AG04450 (cell line): ENCODE results near the gene NEO1. TPM values are rescaled to one million over a fixed set of nuclear protein-coding genes. Genes with fewer than 3 reads are reported as not detected.

Source experiments
- CTCF ChIA-PET: fragments of 300-600, 350-600 bp; formaldehyde crosslinking; extraction: SDS; loops from one replicate; lab custom pipeline; 2022; ENCODE audit warnings: antibody characterized with exemption, inconsistent platforms; lab: Charles Lee
- POLR2A ChIA-PET: fragments of 350-600 bp; formaldehyde crosslinking; extraction: SDS; loops from one replicate; lab custom pipeline; 2021; ENCODE audit warnings: antibody characterized with exemption, inconsistent platforms; lab: Yijun Ruan, JAX
- DNase-seq: peaks from one replicate; pipeline ENCODE4 v3.0.0-alpha.2; 2011; ENCODE audit warnings: low read depth, low spot score
- H3K27ac ChIP-seq: one replicate; pipeline ENCODE4 v1.5.1; 2012; ENCODE audit warnings: low read depth, low read length, control low read depth
- H3K27me3 ChIP-seq: one replicate; pipeline ENCODE4 v1.6.0; 2012; ENCODE audit warnings: low read length; ENCODE audit not compliant: control insufficient read depth, insufficient read depth
- H3K4me3 ChIP-seq: 2 replicates; pipeline ENCODE4 v1.5.1; 2011; ENCODE audit warnings: mild to moderate bottlenecking, low read depth, low read length, control low read depth
- H3K9me3 ChIP-seq: 2 replicates; pipeline ENCODE4 v1.5.1; 2012; ENCODE audit warnings: low read length; ENCODE audit not compliant: control insufficient read depth, insufficient read depth
- polyA plus RNA-seq: library from polyadenylated mRNA; depleted of rRNA; stranded (reverse); fragments of >200 nt; gene quantifications from 2 replicates; pipeline ENCODE4 v1.2.3, GENCODE V29; 2011
- TF ChIP-seq, protein P1 (sequence below): IDR thresholded peaks from 2 replicates; pipeline ENCODE4 v1.5.1; 2011; ENCODE audit warnings: low read depth, low read length, control low read depth, inconsistent platforms

NEO1 gene
- polyA plus RNA-seq, 1 experiment, result 3.5 TPM

DNA sequence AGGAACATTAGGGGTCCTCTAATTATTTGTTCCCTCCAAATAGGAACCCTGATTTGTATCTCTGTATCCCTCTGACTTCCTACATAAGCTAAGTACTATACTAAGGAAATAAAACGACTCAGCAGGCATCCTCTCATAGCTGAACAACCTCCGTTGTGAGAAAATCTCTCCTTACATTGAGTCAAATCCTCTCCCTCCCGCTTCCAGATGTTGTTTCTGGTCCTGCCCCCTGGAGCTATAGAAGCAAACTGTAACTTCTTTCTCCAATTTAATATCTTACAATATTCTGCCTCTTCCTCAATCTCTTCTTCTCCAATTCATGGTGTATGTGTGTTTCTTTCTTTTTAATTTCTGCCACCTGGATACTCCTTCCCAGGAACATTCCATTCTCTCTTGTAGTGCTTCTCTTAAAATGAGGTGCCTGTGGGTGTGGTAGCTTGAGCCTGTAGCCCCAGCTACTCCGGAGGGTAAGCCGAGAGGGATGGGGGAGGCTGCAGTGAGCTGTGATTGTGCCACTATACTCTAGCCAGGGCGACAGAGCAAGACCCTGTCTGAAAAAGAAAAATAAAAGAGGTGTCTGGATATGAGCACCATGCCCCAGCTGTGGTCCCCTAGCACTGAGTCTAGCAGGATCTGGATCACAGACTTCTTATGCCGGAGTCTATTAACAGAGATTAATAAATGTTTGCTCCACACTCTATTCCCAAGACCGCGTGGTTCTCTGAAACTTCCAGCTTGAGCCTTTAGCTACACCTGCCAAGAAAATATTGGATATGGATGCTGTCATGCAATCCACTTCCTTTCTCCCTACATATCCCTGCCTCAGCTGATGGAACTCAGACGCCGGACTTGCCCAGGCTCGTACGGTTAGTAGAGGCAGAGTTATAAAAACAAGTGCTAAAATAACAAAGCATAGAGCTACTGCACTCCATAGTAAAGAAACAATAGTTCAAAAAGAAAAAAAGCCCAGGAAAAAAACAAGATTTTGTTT is 42.9 kb upstream of the NEO1 start:
- H3K27me3 ChIP-seq, result no peaks in the 10 kb centered on the region
- no peak overlapping the region for H3K27ac ChIP-seq
- TF ChIP-seq, protein P1, sequence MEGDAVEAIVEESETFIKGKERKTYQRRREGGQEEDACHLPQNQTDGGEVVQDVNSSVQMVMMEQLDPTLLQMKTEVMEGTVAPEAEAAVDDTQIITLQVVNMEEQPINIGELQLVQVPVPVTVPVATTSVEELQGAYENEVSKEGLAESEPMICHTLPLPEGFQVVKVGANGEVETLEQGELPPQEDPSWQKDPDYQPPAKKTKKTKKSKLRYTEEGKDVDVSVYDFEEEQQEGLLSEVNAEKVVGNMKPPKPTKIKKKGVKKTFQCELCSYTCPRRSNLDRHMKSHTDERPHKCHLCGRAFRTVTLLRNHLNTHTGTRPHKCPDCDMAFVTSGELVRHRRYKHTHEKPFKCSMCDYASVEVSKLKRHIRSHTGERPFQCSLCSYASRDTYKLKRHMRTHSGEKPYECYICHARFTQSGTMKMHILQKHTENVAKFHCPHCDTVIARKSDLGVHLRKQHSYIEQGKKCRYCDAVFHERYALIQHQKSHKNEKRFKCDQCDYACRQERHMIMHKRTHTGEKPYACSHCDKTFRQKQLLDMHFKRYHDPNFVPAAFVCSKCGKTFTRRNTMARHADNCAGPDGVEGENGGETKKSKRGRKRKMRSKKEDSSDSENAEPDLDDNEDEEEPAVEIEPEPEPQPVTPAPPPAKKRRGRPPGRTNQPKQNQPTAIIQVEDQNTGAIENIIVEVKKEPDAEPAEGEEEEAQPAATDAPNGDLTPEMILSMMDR, result no peak
- H3K4me3 ChIP-seq, result no peak overlapping the region
- POLR2A ChIA-PET, result no interaction called here
- CTCF ChIA-PET, result no interaction called here
- DNase-seq, result no peak
- H3K9me3 ChIP-seq, result no peaks in the 10 kb centered on the region

DNA sequence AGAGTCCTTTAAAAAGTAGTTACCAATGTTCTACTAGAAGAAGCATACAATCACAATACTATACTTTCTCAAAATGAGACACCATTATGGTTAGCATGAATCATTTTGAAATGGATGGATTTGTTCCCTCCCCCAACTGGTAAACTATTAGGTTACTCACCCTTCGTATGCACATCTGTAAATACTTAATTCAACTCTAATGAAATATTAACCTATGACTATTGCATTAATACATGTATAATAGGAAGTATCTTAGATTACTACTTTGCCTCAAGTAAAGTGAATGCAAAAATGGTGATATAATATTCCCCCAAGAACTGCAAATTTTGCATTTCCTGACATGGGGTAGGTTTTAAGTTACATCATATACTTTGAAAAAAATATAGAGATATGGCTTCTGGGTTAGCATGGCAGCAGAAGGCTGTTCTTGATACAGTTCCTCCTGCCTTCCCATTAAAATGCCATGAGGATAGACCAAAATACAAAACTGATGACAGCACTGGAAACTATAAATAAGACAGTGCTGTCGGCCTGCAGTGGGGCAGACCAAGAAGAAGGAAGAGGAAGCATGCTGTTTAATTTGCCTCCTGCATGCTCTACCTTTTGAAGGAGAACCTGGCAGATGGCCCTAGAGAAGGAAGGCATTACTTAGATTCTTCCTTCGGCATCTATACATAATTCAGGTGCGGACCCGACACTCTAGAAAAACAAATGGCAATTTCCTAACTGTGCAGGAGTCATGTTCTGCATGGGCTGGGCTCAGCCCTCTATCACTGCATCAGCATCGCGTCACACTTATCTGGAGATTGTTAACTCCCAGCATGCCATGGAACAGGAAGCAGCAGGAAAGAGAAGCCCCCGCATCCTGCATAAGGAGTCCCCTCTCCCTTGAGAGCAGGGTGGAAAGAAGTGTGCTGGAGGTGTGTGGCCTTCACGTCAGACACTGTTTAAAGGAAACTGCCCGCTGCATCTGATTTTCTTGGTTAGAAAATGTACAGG is 41.8 kb upstream of the NEO1 start:
- CTCF ChIA-PET, result no interaction called here
- DNase-seq, result no peak
- TF ChIP-seq, protein P1, result no peak
- POLR2A ChIA-PET, result no interaction called here
- no peaks in the 10 kb centered on the region for H3K27me3 ChIP-seq
- no peak overlapping the region for H3K27ac ChIP-seq
- H3K4me3 ChIP-seq, result no peak overlapping the region
- no peaks in the 10 kb centered on the region for H3K9me3 ChIP-seq

- TF ChIP-seq, protein P1, result no peak
- Histone ChIP-seq H3K4me3 (no peak overlapping the region), H3K9me3 (no peaks in the 10 kb centered on the region), H3K27me3 (no peaks in the 10 kb centered on the region), H3K27ac (no peak overlapping the region)
- DNase-seq, result no peak
- CTCF ChIA-PET, result no interaction called here
- POLR2A ChIA-PET, result no interaction called here
Observed at GRCh38 chr15:73014904-73015303, 37.4 kb upstream of the NEO1 start.

DNA sequence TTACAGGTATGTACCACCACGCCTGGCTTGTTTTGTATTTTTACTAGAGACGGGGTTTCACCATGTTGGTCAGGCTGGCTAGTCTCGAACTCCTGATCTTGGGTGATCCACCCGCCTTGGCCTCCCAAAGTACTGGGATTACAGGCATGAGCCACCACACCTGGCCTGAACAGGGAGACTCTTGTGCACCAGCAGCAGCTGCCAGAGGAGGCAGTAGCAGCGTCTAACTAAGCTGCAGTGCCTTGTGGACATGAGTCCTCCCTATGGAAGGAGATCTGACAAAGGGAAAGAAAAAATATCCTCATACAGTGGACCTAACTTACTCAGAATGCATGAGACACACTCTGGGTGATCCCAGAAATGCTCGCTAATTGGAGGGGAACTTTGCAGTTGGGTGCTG is 36.8 kb upstream of the NEO1 start:
- DNase-seq, result no peak
- Histone ChIP-seq H3K27me3 (no peaks in the 10 kb centered on the region), H3K4me3 (no peak overlapping the region), H3K9me3 (no peaks in the 10 kb centered on the region), H3K27ac (no peak overlapping the region)
- TF ChIP-seq, protein P1, result no peak
- POLR2A ChIA-PET, result no interaction called here
- CTCF ChIA-PET, result no interaction called here
